GM11168 (cell line): ENCODE measurements around the gene TM4SF20.
"Not testable (repeated sequence)": the region's sequence is repeated elsewhere in the genome, so short reads cannot be mapped to it uniquely, and the experiment has no call there.

ENCODE experiments used
- in situ Hi-C: fragments of 300-500 bp; cut with MboI; formaldehyde crosslinking; loops from one replicate; pipeline ENCODE4 v1.12.0; 2022; ENCODE audit warnings: low sequenced_read_pairs; ENCODE audit not compliant: unreplicated experiment

TM4SF20 gene

DNA sequence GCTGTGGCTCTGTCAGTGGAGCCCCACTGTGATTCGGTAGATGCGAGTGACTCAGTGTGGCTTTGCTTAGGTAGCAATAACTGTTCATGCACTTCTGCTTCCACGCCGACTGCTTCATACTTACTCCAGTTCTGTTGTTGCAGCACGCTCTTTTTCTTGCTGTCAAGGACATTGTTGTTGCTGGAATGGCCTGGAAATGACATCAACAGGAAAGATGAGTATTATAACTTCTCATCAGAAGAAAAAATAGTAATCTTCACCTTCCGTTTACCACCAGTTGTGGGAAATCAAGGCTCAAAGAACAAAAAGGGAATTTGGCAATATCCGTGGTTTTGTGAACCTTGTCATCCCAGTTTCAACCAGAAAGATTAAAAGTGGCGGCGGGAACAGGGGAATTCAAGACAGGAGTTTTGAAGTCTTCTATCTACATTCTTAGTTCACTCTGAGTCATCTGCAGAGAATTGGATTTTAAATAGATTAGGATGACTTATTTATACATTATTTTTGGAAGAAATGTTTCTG, 8.3 kb downstream of the TM4SF20 start:
- in situ Hi-C loops, result no loop called here

DNA sequence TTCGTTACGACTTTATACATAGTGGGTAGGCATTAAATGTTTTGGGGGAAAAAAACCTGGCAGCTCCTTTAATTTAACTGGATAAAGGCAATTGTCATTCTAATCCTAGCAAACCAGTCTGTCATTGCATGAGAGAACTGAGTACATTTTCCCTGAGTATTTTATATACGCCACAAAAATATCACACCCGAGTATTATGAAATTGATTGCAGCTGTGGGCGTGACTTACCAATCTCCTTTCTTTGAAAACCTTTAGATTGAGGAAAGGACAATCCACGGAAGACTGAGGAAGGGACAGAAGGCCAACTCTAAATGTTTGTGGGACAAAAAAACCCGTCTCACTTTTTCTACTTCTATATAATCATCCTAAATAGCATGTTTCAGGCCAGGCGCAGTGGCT, 9.0 kb downstream of the TM4SF20 start:
- in situ Hi-C loops, result no loop called here

- in situ Hi-C loops, result no loop called here
Measured at GRCh38 chr2:227368574-227368973, 10.5 kb downstream of the TM4SF20 start.

DNA sequence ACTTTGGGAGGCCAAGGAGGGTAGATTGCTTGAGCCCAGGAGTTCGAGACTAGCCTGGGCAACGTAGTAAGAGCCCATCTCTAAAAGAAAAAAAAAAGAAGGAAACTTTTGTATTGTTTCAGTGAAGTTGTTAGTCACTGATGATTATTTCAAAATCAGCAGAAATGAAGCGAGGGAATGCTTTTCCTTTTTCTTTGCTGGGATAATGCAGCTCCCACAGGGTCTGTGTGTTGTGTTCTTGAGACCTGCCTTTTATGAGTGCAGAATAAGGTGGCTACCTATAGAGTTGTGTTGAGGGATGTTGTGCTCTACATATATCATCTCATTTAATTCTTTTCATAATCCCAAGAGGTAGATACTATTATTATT, 11.7 kb downstream of the TM4SF20 start:
- in situ Hi-C loops, result no loop called here

DNA sequence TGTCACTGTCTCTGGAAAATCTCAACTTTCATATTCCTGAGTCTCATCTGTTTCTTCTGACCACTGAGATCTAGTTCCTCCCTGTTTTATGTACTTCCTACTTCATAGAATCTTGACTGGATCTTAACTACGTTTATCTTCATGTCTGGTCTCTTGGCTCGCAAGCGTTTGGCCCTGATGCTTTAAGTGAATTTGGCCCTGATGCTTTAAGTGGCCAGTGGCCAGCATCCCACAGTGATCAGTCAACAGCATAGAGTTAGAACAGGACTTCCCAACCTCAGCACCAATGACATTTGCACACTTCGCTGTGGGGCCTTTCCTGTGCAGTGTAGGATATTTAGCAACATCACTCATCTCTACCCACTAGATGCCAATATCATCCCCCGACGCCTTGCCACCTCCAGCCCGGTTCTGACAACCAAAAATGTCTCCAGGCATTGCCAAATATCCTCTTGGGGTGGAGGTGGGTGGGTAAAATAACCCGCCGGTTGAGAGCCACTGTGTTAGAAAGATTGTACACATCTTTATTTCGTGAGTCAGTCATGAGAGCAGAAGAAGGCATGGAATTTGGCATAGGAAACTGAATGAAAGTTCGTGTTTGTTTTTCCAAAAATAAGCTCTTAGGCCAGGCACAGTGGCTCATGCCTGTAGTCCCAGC, 12.2 kb downstream of the TM4SF20 start:
- in situ Hi-C loops, result no loop called here

- in situ Hi-C loops, result no loop called here
Measured at GRCh38 chr2:227365833-227366232, 13.3 kb downstream of the TM4SF20 start.

DNA sequence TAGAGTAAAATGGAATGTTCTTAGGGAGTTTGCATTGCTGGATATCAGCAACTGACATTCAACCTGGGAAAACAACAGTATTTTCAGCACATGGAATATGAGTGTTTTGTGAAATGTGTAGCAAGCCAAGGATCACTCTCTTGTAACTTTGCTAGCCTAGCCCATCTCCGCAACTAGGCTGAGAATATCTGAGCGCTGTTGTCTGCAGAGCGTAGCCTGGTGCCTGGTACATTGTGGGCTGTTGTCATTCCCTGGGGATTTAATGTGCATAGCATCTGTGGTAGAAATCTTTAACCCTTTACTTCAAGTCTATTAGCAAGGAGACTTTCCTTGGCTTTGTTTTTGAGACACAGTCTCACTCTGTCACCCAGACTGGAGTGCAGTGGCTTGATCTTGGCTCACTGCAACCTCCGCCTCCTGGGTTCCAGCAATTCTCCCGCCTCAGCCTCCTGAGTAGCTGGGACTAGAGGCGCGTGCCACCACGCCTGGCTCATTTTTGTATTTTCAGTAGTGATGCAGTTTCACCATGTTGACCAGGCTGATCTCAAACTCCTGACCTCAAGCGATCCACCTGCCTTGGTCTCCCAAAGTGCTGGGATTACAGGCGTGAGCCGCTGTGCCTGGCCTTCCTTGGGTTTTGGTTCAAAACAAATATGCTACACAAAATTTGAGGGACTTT, 14.4 kb downstream of the TM4SF20 start:
- in situ Hi-C loops, result not testable (repeated sequence)

- in situ Hi-C loops, result no loop called here
Measured at GRCh38 chr2:227363756-227364155, 15.3 kb downstream of the TM4SF20 start.

DNA sequence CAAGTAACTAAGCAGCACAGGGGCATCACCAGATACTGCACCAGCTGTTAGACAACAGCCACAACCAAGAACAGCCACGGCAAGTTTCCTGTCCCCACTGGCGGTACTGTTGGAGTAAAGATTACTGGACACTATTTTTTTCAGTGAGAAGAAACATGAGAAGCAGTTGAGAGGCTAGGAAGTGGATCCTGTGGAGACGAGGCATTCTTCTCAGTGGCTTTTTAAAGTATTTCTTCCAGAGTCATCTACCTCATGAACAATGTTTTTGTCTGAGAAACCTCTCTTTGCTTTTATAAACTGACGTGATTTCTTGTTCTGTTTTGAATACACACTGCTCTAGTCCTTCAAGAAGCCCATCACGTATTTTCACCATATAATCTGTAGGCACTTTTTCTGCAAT, 18.8 kb downstream of the TM4SF20 start:
- in situ Hi-C loops, result no loop called here

DNA sequence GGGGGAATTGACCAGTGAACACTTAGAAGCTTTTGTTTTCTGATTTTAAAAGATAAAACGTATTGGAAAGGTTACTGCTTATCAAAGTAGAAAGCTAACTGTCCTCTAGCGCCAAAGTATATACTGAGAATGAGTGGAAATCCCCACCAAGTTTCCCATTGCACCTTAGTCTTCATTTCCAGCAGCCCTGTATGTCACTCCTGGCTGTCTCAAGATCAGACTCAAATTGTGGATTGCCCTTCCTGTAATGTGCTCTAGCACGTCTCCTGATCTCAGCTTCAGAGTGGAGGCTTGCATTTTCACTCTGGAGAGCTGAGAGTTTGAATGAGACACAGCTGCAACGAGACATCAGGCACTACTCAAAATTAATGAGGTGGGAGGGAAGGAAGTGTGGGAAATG, 27.5 kb downstream of the TM4SF20 start:
- in situ Hi-C loops, result no loop called here

GRCh38 chr2:227349989-227350612, 29.0 kb downstream of the TM4SF20 start:
- in situ Hi-C loops, result no loop called here

DNA sequence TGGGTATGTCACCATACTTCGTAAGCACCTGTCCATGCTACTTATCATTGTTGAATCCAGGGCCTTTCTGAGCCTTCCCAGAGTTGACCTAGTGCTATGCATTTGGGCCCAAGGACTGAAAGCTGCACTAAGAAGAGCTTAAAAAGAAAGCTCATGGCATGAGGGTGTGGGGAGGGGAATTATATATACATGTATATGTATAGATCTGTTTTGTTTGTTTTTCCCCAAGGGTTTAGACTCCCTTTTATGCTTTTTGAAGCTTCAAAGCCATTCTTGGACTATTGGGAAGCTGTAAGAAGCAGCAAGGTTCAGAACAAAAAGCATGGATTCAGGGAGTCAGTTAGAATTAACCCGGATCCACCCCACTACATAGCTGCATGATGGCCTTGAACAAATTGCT, 30.8 kb downstream of the TM4SF20 start:
- in situ Hi-C loops, result no loop called here

- in situ Hi-C loops, result no loop called here
Measured at GRCh38 chr2:227347117-227347516, 32.0 kb downstream of the TM4SF20 start.

GRCh38 chr2:227344231-227344630, 34.9 kb downstream of the TM4SF20 start:
- in situ Hi-C loops, result no loop called here

DNA sequence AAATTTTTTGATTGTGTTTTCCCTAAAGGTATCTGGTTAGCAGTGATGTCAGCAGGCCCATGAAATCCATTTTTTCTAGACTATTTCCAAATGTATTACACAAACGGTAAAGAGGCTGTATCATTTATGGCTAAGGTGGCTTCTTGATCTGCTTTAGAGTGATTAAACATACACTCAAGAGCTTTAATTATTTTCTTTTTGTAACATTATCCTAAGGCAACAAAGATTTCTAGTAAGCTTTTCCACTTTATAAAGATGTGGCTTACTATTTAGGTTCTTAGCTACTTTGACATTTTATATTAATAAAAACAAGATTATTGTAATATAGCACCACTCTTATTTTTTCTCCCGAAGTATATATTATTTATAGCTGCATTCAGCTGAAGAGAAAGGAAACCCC, 37.6 kb downstream of the TM4SF20 start:
- in situ Hi-C loops, result no loop called here

DNA sequence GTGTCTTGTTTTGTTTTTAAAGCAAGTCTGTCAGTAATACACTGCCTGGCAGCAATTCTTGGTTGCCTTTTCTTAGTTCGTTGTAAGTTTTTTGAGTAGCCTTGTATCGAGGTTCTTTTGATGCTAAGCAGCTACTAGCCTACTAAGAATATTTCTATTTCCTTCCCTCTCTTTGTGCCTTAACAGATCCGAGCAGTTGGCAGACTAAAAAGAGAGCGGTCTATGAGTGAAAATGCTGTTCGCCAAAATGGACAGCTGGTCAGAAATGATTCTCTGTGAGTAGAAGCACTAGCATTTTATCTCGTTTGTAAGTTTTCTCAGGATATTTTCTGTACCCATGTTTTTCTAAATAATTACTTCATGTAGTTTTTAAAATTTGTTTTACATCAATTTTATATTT, 39.0 kb downstream of the TM4SF20 start:
- in situ Hi-C loops, result no loop called here

- in situ Hi-C loops, result no loop called here
Measured at GRCh38 chr2:227339098-227339599, 40.0 kb downstream of the TM4SF20 start.

DNA sequence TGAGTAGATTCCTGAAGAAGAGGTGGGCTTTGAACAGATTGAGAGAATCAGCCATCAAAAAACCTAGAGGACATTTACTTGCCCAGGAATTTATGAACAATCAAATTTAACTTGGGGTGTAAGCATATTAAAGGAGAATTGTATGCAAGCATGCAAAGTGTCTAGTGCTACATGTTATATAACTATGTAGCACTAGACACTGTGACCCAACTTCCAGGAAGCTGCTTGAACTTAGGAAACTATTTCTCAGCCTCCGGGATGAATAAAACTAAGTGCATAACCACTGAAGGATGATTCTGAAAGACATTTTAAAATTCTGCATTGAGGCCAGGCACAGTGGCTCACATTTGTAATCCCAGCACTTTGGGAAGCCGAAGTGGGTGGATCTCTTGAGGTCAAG, 41.7 kb downstream of the TM4SF20 start:
- in situ Hi-C loops, result no loop called here

DNA sequence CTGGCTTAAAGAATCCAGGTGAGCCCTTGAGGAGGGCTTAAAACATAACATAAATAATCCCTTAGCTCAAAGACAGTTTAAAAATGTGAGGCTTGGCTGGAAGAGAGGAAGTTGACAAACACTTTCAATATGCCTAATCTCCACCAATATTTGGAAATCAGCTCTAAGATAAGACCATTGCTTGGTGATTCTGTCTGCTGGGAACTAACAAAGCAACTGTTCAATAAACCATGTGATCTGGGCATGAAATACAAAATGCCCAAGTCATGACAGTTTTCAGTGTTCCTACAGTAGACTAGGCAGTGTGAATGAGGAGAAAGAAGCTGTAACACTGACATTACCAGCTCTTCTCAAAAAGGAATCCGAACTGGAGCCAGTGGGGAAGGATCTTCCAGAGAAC, 43.4 kb downstream of the TM4SF20 start:
- in situ Hi-C loops, result no loop called here

DNA sequence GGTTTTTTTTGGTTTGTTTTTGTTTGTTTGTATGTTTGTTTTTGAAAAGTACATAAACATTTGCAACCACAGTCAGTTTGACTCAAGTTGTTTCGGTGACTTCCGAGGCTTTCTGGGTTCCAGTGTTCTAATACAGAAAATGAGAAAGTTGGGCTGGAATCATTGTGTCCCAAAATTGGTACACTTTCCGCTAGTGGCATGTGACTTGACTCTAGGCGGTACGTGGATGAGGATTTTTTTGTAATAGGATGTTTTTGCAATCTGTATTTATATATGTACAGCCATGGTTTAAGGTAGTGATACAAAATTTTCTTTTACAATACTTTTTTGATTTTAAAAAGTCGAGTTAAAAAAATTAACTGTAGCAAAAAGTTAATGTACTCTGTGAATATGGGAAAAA, 52.3 kb downstream of the TM4SF20 start:
- in situ Hi-C loops, result no loop called here

DNA sequence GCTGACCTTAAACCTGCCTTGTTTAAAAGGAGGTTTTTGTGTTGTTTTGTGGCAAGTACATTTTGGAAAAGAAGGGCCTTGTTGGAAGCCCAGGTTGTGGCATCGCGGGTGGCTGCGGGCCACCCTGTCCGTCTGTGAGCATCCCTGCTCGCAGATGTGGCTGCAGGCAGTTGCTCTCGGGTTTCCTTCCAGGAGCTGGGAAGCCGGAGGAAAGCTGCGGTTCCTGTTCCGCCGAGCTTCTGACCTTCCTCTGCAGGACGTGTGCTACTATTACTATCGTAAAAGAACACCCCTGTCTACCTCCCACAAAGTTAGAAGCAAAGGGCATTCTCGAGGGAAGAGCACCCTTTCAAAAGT, 53.3 kb downstream of the TM4SF20 start:
- in situ Hi-C loops, result no loop called here
